Measurements from ENCODE around the gene OR5L1.

OR5L1 gene

GRCh38 chr11:55826919-55827318, 15.8 kb downstream of the OR5L1 start, which contains the start of gene OR5L2:
Gene OR5L2 (plus strand): TSS chr11:55827219. CDS start chr11:55827219, 0 bp downstream.
- no peak for TF ChIP-seq CTCF (conservative IDR thresholded peaks at IDR 0.05; ENCODE audit: low read depth, low read length)
- no peak for DNase-seq (ENCODE audit: low read depth)
- no peak within 1 kb of the TSS for H3K4me3 ChIP-seq (ENCODE audit: low read length)

GRCh38 chr11:55838452-55838851, 27.3 kb downstream of the OR5L1 start, which contains the start of gene OR5D16:
Gene OR5D16 (plus strand): TSS chr11:55838752. CDS start chr11:55838752, 0 bp downstream.
- no peak for DNase-seq (ENCODE audit: low read depth)
- no peak within 1 kb of the TSS for H3K4me3 ChIP-seq (ENCODE audit: low read length)
- TF ChIP-seq CTCF (conservative IDR thresholded peaks at IDR 0.05; ENCODE audit: low read depth, low read length): no peak

- no peak for TF ChIP-seq CTCF (conservative IDR thresholded peaks at IDR 0.05; ENCODE audit: low read depth, low read length)
- no peak for DNase-seq (ENCODE audit: low read depth)
- H3K4me3 ChIP-seq (ENCODE audit: low read length): no peak overlapping the region
Observed at GRCh38 chr11:55847453-55847852, 36.3 kb downstream of the OR5L1 start.

- no peak for DNase-seq (ENCODE audit: low read depth)
- no peak overlapping the region for H3K4me3 ChIP-seq (ENCODE audit: low read length)
- no peak for TF ChIP-seq CTCF (conservative IDR thresholded peaks at IDR 0.05; ENCODE audit: low read depth, low read length)
Observed at GRCh38 chr11:55849037-55849436, 37.9 kb downstream of the OR5L1 start.

- no peak for TF ChIP-seq CTCF (conservative IDR thresholded peaks at IDR 0.05; ENCODE audit: low read depth, low read length)
- no peak for DNase-seq (ENCODE audit: low read depth)
- no peak overlapping the region for H3K4me3 ChIP-seq (ENCODE audit: low read length)
Observed at GRCh38 chr11:55852141-55852540, 41.0 kb downstream of the OR5L1 start.

GRCh38 chr11:55854704-55855103, 43.5 kb downstream of the OR5L1 start:
- H3K4me3 ChIP-seq (ENCODE audit: low read length): no peak overlapping the region
- TF ChIP-seq CTCF (conservative IDR thresholded peaks at IDR 0.05; ENCODE audit: low read depth, low read length): no peak
- DNase-seq (ENCODE audit: low read depth): no peak
